Endothelial cell (in vitro differentiated cells): ENCODE measurements around the gene TMEM91. TPM values are rescaled to one million over a fixed set of nuclear protein-coding genes. Genes with fewer than 3 reads are reported as not detected.
"Not testable (repeated sequence)": the region's sequence is repeated elsewhere in the genome, so short reads cannot be mapped to it uniquely, and the experiment has no call there.

Source experiments
- DNase-seq: peaks from one replicate; pipeline ENCODE4 v3.0.0; 2021; ENCODE audit warnings: low spot score
- H3K27ac Mint-ChIP-seq: one replicate; pipeline ENCODE4 v1.8.0; 2021; ENCODE audit warnings: mixed read lengths, inconsistent platforms; ENCODE audit not compliant: unreplicated experiment
- H3K27me3 Mint-ChIP-seq: one replicate; pipeline ENCODE4 v1.8.0; 2021; ENCODE audit warnings: mild to moderate bottlenecking, moderate library complexity, mixed read lengths, inconsistent platforms; ENCODE audit not compliant: unreplicated experiment
- H3K36me3 Mint-ChIP-seq: one replicate; pipeline ENCODE4 v1.8.0; 2021; ENCODE audit warnings: mild to moderate bottlenecking, low read depth, mixed read lengths, inconsistent platforms; ENCODE audit not compliant: unreplicated experiment
- H3K4me1 Mint-ChIP-seq: one replicate; pipeline ENCODE4 v1.8.0; 2021; ENCODE audit warnings: mild to moderate bottlenecking, mixed read lengths, inconsistent platforms; ENCODE audit not compliant: unreplicated experiment
- H3K4me3 Mint-ChIP-seq: one replicate; pipeline ENCODE4 v1.8.0; 2021; ENCODE audit warnings: mild to moderate bottlenecking, mixed read lengths, inconsistent platforms; ENCODE audit not compliant: unreplicated experiment
- H3K9me3 Mint-ChIP-seq: one replicate; pipeline ENCODE4 v1.8.0; 2021; ENCODE audit warnings: mixed read lengths, inconsistent platforms; ENCODE audit not compliant: unreplicated experiment
- CTCF ChIP-seq: fragments of 200-600 bp; sonication (generic); IDR thresholded peaks from one replicate; pipeline ENCODE4 v1.5.0; 2021; ENCODE audit warnings: antibody characterized with exemption; ENCODE audit not compliant: unreplicated experiment
- total RNA-seq: library from RNA; stranded (reverse); fragmentation: NEBNext Ultra II Directional; extraction: Animal tissue kit (Norgen Biotek cat#: 25700); gene quantifications from one replicate; pipeline ENCODE4 v1.2.1, GENCODE V29; 2021; ENCODE audit not compliant: unreplicated experiment

Gene TMEM91
- total RNA-seq, 1 donor from 2014 or later: 7.6 TPM

GRCh38 chr19:41377977-41378709, 1.8 kb downstream of the TMEM91 start:
- peak; percentile 23 for TF ChIP-seq CTCF
- no peaks in the 10 kb centered on the region for H3K9me3 Mint-ChIP-seq
- H3K27ac Mint-ChIP-seq: no peak overlapping the region
- H3K4me3 Mint-ChIP-seq: no peak overlapping the region
- peaks cover 5% of the 10 kb centered on the region for H3K27me3 Mint-ChIP-seq
- peak; percentile 46 for DNase-seq
- H3K36me3 Mint-ChIP-seq: peaks cover 9% of the 10 kb centered on the region
- H3K4me1 Mint-ChIP-seq: peaks cover 20% of the 10 kb centered on the region

GRCh38 chr19:41381536-41381935, 5.2 kb downstream of the TMEM91 start:
- Mint-ChIP-seq H3K4me1 (peaks cover 14% of the 10 kb centered on the region), H3K36me3 (peaks cover 14% of the 10 kb centered on the region)
- not testable (repeated sequence) for H3K4me3 Mint-ChIP-seq, H3K9me3 Mint-ChIP-seq, DNase-seq, H3K27me3 Mint-ChIP-seq, H3K27ac Mint-ChIP-seq

GRCh38 chr19:41384351-41384750, 8.0 kb downstream of the TMEM91 start:
- no peak overlapping the region for H3K27ac Mint-ChIP-seq
- H3K4me1 Mint-ChIP-seq: peaks cover 4% of the 10 kb centered on the region
- H3K9me3 Mint-ChIP-seq: no peaks in the 10 kb centered on the region
- H3K36me3 Mint-ChIP-seq: peaks cover 14% of the 10 kb centered on the region
- no peak for TF ChIP-seq CTCF
- no peak overlapping the region for H3K4me3 Mint-ChIP-seq
- DNase-seq: no peak
- H3K27me3 Mint-ChIP-seq: peaks cover 4% of the 10 kb centered on the region

- H3K27ac Mint-ChIP-seq: no peak overlapping the region
- H3K4me1 Mint-ChIP-seq: no peaks in the 10 kb centered on the region
- peaks cover 21% of the 10 kb centered on the region for H3K36me3 Mint-ChIP-seq
- no peak for DNase-seq
- H3K27me3 Mint-ChIP-seq: peaks cover 6% of the 10 kb centered on the region
- no peaks in the 10 kb centered on the region for H3K9me3 Mint-ChIP-seq
- no peak overlapping the region for H3K4me3 Mint-ChIP-seq
- TF ChIP-seq CTCF: no peak
Observed at GRCh38 chr19:41386442-41386841, 10.1 kb downstream of the TMEM91 start.

GRCh38 chr19:41391618-41392017, 15.3 kb downstream of the TMEM91 start:
- DNase-seq: no peak
- Mint-ChIP-seq H3K27ac (no peak overlapping the region), H3K4me3 (no peak overlapping the region), H3K9me3 (no peaks in the 10 kb centered on the region), H3K36me3 (peaks cover 15% of the 10 kb centered on the region), H3K4me1 (peaks cover 9% of the 10 kb centered on the region), H3K27me3 (peaks cover 4% of the 10 kb centered on the region)
- TF ChIP-seq CTCF: no peak
